HG03060 (cell line): ENCODE data around the gene CD37.
"Not testable (repeated sequence)": the region's sequence is repeated elsewhere in the genome, so short reads cannot be mapped to it uniquely, and the experiment has no call there.

Experiments
- ATAC-seq: cut with Tn5 transposase; IDR thresholded peaks from one replicate; pipeline ENCODE4 v1.9.1; 2021; ENCODE audit warnings: low read depth, moderate number of reproducible peaks; ENCODE audit not compliant: unreplicated experiment

CD37 gene, protein sequence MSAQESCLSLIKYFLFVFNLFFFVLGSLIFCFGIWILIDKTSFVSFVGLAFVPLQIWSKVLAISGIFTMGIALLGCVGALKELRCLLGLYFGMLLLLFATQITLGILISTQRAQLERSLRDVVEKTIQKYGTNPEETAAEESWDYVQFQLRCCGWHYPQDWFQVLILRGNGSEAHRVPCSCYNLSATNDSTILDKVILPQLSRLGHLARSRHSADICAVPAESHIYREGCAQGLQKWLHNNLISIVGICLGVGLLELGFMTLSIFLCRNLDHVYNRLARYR

DNA sequence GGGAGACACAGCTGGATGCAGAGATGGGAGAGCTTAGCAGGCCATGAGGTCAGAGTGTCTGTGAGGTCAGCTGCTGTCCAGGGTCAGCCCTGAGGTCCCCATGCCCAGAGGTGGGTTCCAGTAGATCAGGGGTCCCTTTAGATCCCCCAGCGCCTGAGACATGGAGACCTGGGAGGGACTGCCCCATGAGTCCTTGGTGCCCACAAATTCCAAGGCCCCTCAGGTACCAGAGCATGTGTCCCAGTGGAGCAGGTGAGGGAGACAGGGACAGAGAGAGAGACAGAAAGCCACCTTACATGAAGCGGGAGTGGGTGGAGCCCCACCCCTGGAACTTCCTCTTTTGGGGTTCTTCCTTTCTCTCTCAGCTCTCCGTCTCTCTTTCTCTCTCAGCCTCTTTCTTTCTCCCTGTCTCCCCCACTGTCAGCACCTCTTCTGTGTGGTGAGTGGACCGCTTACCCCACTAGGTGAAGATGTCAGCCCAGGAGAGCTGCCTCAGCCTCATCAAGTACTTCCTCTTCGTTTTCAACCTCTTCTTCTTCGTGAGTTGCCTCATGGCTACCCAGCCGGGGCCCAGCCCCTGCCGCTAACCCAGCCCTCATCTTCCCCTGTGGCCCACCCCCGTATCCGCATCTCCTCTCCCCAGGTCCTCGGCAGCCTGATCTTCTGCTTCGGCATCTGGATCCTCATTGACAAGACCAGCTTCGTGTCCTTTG is at the start of gene CD37:
Gene CD37 (plus strand): TSS at position 336 of the 713 bp plus-strand sequence. CDS start 135 bp downstream, at position 471.
- no peak for ATAC-seq

DNA sequence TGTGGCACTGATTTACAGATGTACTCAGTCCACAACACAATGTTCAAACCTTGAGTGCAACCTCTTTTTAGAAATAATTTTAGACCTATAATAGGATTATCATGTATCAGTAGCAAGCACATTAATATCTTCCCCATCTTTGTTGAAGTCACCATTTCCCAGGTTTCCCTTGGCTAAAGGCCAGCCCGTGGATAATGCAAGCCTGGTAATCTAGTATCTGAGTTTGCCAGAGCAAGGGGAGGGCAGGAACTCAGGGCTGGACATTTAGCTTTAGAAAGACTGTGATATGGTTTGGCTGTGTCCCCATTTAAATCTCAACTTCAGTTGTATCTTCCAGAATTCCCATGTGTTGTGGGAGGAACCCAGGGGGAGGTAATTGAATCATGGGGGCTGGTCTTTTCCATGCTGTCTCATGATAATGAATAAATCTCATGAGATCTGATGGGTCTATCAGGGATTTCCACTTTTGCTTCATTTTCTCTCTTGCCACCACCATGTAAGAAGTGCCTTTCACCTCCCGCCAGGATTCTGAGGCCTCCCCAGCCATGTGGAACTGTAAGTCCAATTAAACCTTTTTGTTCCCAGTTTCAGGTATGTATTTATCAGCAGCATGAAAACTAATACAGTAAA is 48.0 kb upstream of the CD37 start:
- ATAC-seq, result no peak

DNA sequence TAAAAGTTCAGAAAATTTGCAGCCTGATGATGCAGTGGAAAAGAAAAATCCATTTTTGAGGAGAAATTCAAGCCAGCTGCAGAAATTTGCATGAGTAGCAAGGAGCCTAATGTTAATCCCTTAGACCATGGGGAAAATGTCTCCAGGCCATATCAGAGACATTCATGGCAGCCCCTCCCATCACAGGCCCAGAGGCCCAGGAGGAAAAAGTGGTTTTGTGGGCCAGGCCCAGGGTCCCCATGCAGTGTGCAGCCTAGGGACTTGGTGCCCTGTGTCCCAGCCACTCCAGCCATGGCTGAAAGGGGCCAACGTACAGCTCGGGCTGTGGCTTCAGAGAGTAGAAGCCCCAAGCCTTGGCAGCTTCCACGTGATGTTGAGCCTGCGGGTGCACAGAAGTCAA is 47.0 kb upstream of the CD37 start:
- not testable (repeated sequence) for ATAC-seq

DNA sequence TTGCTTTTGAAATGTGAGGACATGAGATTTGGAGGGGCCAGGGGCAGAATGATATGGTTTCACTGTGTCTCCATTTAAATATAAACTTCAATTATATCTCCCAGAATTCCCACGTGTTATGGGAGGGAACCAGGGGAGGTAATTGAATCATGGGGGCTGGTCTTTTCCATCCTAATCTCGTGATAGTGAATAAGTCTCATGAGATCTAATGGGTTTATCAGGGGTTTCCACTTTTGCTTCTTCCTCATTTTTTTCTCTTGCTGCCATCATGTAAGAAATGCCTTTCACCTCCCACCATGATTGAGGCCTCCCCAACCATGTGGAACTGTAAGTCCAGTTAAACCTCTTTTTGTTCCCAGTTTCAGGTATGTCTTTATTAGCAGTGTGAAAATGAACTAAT is 45.9 kb upstream of the CD37 start:
- not testable (repeated sequence) for ATAC-seq

DNA sequence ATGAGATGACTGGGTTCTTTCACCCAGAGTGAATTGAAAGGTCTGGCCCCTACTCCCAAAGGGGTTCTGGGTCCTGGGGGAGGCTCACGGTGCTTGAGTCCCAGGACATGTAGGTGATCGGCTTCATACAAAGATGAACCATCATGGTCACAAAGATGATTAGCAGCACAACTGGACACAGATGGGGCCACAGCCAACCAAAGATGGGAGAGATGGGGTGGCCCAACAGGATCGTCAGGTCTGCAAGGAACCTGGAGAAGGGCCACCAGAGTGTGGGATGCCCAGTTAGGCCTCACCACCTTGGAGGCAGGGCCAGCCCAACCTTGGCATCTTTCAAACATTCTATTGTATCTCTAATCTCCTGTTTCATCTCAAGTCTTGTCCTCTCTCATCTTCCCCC is 44.7 kb upstream of the CD37 start:
- no peak for ATAC-seq

DNA sequence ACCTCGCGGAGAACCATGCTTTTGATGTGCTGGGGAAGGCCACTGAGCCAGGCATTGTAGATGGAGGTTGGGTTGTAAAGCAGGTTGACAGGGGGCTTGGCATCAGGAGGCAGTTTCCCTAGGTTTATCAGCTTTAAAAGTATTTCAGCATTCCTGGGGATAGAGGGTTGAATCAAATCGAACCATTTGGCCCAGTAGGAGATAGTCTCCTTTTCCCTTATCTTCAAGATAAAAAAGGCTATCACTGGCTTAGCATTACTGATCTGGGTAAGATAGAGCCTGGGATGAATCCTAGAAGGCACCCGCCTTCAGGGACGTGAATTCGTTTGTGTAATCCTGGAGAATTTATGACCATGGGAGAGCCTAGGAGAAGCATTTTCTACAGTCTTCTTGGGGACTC is 40.8 kb upstream of the CD37 start:
- no peak for ATAC-seq

DNA sequence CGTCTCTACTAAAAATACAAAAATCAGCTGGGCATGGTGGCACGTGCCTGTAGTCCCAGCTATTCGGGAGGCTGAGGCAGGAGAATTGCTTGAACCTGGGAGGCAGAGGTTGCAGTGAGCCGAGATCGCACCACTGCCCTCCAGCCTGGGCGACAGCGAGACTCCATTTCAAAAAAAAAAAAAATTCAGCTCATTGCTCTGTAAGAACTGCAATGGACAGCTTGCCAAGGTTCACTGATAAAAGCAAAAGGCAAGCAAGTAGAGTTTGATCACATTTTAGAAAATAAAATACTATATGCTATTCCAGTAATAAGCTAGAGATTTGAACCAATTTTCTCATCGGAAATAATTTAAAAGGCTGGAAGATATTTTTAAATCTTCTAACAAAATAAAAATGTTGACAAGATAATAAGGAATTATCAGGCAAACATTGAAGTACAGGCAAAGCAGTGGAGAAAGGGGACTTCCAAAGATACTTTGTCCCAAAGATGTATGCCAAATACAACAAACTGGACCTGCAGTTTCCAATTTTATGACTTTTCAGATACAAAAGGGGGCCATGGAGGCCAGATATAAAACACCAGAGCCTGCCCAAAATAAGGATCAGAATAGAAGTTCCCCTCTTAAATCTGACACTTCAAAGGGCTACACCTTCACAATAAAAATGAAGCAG is 39.9 kb upstream of the CD37 start:
- ATAC-seq, result no peak

DNA sequence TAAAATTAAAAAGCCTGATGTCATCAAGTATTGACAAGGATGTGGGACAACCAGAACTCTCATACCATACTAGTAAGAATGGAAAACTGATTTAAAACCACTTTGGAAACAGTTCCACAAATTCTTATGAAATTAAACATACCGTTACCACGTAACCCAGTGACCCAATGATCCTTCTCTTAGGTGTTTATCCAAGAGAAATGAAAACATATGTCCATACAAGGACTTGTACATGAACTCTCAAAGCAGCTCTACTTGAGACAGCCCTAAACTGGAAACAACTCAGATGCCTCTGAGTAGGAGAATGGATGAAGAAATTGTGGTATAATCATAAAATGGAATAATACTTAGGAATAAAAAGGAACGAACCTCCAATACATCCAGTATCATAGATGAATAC is 37.8 kb upstream of the CD37 start:
- no peak for ATAC-seq

DNA sequence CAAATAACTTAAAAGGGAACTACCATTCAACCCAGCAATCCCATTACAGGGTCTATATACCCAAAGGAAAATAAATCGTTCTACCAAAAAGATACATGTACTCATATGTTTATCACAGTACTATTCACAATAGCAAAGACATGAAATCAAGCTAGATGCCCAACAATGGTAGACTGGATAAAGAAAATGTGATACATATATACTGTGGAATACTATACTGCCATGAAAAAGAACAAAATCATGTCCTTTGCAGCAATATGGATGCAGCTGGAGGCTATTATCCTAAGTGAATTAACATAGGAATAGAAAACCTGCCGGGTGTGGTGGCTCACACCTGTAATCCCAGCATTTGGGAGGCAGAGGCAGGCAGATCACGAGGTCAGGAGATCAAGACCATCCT is 36.6 kb upstream of the CD37 start:
- not testable (repeated sequence) for ATAC-seq

DNA sequence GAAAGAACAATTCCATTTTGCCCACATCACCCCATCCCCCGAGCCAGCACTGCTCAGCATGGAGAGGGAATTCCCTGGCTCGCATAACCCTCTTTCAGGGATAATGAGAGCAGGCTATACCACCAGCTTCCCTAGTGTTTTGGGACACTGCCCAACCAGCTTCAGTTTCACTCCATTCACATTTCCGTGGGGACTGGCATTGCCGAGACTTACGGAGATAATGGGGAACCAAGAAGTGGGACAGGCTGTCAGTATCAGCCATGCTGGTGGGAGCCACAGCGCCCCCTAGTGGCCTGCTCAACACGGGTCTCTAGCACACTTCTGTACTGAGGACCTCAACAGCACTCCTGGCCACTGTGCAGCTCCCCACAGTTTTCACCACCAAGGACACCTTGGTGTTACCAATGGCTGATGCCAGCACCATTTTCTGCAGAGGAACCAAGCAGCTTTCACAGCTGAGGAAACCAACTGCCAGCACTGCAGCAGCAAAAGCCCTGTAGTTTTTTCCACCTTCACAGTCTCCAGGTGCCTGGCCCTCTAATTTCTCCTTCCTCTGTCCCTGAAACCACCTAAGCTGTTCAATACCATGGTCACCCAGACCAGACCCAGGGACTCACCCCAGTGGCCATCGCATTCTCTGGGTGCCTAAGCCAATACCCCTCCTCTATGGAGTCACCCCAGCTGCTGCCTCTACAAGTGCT is 33.9 kb upstream of the CD37 start:
- ATAC-seq, result no peak

DNA sequence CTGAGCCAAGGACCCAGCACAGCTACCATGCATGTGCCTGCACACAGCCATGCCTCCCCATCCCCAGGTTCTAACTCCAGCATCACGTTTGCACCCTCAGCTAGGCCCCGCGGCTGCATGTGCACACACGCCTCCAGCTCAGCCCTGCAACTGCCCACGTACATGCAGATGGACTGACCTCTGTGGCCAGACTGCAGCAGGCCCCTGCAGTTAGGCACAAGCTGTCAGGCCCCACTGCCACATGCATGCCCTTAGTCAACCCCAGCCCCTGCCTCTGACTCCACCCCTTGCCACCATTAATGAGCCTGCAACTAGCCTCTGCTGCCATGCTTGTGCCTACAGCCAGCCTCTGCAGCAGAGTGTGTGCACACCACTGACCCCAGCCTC is 33.3 kb upstream of the CD37 start:
- ATAC-seq, result no peak

DNA sequence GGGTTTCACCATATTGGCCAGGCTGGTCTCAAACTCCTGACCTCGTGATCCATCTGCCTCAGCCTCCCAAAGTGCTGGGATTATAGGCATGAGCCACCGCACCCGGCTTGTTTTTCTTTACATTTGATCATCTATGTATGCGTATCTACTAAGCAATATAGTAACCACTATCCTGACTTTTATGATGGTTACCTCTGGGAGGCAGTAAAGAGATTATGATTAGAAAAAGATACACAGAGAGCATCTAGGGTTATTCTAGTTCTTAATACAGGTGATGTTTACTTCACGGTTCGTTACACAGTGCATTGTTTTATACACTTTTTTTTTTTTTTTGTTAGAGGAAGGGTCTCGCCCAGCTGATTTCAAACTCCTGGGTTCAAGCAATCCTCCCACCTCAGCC is 28.5 kb upstream of the CD37 start:
- not testable (repeated sequence) for ATAC-seq

DNA sequence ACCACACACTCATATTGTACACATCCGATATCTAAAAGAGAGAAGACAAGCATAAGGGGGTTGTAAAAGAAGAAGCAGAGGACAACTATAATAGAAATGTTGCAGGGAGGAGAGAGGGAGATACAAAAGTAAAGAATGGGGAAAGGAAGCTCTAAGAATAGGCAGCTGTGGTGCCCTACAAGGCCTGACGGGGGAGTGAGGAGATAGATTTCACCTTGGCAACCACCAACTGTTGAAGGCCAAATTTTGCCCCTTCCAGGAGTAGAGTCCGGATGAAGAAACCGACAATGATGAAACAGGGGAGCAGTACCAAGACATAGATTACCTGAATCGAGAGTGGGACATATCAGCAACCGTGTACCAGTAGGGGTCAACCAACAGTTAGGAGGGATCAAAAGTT is 26.1 kb upstream of the CD37 start:
- no peak for ATAC-seq

DNA sequence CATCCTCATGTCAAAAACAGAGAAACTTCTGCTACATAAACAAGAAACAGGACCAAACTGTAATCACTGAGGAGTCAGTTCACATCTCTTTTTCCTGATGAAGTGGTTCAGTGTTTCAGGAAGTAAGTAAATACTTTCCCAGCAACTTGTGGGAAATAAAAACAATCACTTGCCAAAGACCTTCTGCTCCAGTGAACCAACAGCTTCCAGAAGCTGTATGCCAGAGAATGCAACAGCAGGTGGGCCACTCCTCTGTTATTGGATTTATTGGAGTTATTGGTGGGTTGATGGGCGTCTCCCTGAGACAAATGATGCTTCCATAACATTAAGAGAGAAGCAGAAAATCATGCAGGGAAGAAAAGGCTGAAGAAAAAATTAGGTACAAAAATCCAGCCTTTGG is 20.1 kb upstream of the CD37 start:
- no peak for ATAC-seq

DNA sequence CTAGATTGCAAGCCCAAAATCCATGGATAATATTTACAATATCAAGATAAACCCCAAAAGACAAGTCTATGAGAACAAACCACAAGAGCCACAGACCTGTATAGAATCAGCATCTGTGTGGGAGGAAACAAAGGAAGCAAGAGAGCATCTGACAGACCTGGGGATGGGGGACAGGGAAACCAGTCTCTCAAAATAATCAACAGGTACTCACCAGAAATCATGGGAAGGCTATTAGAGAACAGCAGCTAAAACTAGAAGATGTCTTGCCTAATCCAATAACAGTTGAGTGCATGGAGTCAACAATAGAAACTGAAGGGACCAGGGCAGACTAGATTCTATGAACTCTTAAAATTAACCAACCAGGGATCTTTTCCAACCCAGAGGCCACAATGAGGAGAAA is 18.9 kb upstream of the CD37 start:
- no peak for ATAC-seq

DNA sequence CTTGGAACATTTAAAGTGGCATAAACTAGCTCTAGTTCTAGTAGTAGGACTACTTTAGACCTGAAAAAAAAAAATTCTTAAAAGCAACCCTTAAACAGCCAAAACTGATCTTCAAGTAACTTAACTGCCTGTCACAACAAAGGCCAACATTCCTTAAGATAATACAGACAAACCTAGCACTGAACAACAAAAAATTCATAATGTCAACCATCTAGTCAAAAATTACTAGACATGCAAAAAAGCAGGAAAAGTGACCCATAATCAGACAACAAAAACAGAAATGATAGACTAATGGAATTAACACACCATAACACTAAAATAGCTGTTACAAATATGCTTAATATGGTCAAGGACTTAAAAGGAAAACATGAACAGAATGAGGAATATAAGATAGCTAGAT is 16.9 kb upstream of the CD37 start:
- no peak for ATAC-seq

DNA sequence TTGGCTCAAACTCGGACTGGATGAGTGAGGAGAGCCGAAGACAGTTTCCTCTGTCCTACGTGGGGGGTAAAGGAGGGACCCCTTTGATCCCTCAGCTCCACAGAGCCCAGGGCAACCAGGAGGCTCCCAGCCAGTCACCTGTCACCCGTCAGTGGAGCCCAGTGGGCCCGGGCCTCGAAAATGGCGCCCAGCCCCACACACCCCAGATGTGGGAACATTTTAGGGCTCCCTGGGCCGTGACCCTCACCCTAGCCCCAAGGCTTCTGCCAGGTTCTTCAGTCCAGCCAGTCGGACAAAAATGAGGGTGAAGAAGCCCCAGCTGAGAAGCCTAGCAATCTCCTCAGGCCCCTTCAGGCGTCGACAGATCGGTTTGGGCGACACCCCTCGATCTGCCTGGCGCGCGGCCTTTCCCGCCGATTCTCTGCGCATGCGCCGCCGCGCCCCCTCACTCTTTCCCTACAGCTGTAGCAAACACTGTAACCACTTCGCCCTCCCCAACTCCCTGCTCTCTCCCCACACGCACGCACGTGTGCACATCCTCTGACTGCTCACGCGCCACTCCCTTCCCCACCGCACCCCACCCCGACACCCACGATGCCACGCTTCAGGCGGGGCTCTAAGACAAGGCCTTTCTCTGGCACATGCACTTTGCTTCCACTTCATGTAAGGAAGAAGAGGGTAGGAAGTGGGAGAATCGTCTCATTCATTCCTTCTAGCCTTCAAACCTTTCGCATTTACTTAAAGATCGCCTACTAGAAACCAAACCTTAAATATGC is 10.2 kb upstream of the CD37 start, which contains the start of gene SLC6A16:
Gene SLC6A16 (minus strand): TSS at position 391 of the 776 bp plus-strand sequence. CDS start 13,844 bp downstream, outside the sequence.
- ATAC-seq, result no peak

DNA sequence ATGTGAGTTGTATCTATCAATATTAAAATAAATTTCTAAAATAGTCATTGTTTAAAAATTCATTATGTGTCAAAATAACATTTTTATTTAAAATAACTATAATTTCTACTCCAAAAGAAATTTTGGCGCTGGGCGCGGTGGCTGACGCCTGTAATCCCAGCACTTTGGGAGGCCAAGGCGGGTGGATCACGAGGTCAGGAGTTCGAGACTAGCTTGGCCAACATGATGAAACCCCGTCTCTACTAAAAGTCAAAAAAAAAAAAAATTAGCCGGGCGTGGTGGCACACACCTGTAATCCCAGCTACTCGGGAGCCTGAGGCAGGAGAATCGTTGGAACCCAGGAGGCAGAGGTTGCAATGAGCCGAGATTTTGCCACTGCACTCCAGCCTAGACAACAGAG is 9.4 kb upstream of the CD37 start:
- ATAC-seq, result not testable (repeated sequence)

DNA sequence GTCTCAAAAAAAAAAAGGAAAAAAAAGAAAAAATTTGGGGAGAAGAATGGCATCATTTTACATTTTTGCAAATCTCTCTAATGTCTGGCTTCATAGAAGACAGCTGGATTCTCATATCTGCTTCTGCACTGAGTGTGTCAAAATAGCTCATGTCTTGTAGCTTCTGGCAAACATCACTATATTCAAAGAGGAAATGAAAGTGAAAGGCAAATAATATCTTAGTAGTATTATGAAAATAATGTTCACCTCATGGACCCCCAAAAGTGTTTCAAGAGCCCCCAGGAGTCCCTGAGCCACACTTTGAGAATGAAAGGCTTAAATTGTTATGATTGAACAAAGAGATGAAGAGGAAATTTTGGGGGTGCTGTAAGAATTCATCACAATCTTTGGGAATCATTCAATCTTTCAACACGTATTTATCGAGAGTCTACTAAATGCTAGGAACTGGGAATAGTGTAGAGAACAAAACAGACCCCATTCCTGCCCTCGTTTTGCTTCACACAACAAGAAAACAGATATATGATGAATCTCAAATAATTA is 9.0 kb upstream of the CD37 start:
- no peak for ATAC-seq
